Right lobe of liver (tissue), 4 donors: Measurements from ENCODE around the gene CNTN2.

Experiments
- POLR2A ChIP-seq: fragments of 450-650 bp; IDR thresholded peaks from one replicate; pipeline ENCODE4 v1.6.1; 2017; ENCODE audit warnings: antibody characterized with exemption, mild to moderate bottlenecking
- TF ChIP-seq, protein P1 (sequence below), 4 donors: fragments of 200-600 bp in 3 of 4; fragments of 450-650 bp in 1 of 4; IDR thresholded peaks; one replicate each; pipeline versions ENCODE4 v1.5.1 to v1.8.0; 2016 to 2022; ENCODE audit warnings: antibody characterized with exemption in 4 of 4, mild to moderate bottlenecking in 2 of 4
- donor health status: DM: no; HTN: no; CAD: no.
- donor health status: DM: no; HTN: no; CAD: no.
- donor health status: DM: no; HTN: yes; CAD: no.

DNA sequence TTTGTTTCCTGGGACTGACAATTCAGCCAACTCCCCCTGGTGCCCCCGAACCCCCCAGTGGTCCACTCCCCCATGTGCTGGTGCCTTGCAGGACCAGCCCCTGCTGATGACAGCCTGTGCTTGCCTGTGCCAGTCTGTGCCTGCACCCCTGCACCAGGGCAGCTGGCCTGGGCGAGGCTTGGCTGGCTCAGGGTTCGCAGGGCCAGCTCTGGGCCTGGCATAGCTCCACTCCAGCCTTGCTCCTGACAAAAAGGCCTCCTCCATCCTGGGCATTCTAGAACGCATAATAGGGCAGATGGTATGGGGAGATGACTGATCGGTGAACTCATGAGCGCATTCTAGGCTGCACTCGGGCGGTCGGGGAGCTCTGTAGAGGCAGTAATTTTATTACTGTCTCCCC lies 5.4 kb downstream of the CNTN2 start:
- no peak for TF ChIP-seq POLR2A
- TF ChIP-seq, protein P1, sequence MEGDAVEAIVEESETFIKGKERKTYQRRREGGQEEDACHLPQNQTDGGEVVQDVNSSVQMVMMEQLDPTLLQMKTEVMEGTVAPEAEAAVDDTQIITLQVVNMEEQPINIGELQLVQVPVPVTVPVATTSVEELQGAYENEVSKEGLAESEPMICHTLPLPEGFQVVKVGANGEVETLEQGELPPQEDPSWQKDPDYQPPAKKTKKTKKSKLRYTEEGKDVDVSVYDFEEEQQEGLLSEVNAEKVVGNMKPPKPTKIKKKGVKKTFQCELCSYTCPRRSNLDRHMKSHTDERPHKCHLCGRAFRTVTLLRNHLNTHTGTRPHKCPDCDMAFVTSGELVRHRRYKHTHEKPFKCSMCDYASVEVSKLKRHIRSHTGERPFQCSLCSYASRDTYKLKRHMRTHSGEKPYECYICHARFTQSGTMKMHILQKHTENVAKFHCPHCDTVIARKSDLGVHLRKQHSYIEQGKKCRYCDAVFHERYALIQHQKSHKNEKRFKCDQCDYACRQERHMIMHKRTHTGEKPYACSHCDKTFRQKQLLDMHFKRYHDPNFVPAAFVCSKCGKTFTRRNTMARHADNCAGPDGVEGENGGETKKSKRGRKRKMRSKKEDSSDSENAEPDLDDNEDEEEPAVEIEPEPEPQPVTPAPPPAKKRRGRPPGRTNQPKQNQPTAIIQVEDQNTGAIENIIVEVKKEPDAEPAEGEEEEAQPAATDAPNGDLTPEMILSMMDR (IDR thresholded peaks at IDR 0.05), result no peak
